ENCODE results near the gene FMN1. TPM values are rescaled to one million over a fixed set of nuclear protein-coding genes. Genes with fewer than 3 reads are reported as not detected.

Gene FMN1
- total and polyA plus RNA-seq, 12 donors: 0.22 to 5.5 (median 3.3) TPM

DNA sequence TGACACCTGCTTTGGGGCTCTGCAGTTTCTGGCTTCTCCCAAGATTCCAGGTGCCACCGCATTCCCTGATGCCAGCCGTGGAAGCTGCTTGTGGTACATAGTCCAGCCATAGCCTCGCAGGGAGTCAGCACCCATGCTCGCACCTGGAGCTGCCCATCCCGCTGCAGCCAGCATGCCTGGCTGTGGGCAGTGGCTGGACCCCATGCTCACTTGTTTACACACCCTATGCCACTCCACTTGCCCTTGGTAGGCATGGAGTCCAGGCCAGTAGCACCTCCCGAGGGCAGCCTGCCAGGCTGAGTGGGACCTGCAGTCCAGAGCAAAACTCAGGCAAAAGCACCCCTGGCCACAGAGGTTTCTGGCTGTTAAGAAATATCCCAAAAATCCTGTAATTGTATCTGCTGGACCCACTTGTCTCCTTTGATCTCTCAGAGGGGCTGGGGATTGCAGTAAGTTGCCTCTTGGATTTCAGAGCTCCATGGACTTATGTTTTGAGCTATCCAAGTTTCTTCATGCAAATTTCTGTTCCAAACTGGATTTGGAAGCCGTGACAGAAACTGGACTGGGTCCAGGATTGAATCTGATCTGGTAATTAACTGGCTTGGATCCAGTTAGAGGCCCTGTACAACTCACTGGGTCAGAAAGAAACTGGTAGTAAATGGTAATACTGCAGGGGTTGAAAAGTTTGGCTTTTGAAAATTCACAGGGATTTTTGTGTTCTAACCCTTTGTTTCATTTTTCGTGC, 149.3 kb downstream of the FMN1 start:
- TF ChIP-seq, protein P1, sequence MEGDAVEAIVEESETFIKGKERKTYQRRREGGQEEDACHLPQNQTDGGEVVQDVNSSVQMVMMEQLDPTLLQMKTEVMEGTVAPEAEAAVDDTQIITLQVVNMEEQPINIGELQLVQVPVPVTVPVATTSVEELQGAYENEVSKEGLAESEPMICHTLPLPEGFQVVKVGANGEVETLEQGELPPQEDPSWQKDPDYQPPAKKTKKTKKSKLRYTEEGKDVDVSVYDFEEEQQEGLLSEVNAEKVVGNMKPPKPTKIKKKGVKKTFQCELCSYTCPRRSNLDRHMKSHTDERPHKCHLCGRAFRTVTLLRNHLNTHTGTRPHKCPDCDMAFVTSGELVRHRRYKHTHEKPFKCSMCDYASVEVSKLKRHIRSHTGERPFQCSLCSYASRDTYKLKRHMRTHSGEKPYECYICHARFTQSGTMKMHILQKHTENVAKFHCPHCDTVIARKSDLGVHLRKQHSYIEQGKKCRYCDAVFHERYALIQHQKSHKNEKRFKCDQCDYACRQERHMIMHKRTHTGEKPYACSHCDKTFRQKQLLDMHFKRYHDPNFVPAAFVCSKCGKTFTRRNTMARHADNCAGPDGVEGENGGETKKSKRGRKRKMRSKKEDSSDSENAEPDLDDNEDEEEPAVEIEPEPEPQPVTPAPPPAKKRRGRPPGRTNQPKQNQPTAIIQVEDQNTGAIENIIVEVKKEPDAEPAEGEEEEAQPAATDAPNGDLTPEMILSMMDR (IDR thresholded peaks at IDR 0.05): no peak
- Histone ChIP-seq H3K9me3 (peaks cover 0 to 28% (median 2%) of the 10 kb centered on the region in 11 donors), H3K36me3 (no peaks in the 10 kb centered on the region), H3K4me3 (no peak overlapping the region), H3K4me1 (no peaks in the 10 kb centered on the region), H3K27me3 (no peaks in the 10 kb centered on the region), H3K27ac (no peak overlapping the region)
- intact Hi-C loops (cut with DNase I): no loop called here
- 71 to 80% methylated on average over 8 of the region's 8 CpGs for WGBS, 2 donors
- DNase-seq: no peak
- no peak for ATAC-seq

DNA sequence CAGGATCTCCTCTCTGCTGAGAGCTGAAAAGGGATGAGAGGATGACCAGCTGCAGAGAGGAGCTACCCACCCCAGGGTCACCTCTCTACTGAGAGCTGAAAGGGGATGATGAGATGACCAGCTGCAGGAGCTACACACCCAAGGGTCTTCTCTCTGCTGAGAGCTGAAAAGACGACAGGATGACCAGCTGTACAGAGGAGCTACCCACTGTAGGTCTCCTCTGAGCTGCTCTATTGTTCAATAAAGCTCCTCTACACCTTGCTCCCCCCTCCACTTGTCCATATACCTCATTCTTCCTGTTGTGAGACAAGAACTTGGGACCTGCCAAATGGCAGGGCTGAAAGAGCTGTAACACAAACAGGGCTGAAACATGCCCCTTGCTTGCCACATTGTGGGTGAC, 149.9 kb downstream of the FMN1 start:
- intact Hi-C loops (cut with DNase I): no loop called here
- Histone ChIP-seq H3K4me3 (no peak overlapping the region), H3K27ac (no peak overlapping the region), H3K4me1 (no peaks in the 10 kb centered on the region), H3K27me3 (no peaks in the 10 kb centered on the region), H3K9me3 (peaks cover 0 to 28% (median 2%) of the 10 kb centered on the region in 11 donors), H3K36me3 (no peaks in the 10 kb centered on the region)
- DNase-seq: no peak
- 54 to 59% methylated on average over 1 of the region's 1 CpG for WGBS, 2 donors
- TF ChIP-seq, protein P1 (IDR thresholded peaks at IDR 0.05): no peak
- no peak for ATAC-seq

DNA sequence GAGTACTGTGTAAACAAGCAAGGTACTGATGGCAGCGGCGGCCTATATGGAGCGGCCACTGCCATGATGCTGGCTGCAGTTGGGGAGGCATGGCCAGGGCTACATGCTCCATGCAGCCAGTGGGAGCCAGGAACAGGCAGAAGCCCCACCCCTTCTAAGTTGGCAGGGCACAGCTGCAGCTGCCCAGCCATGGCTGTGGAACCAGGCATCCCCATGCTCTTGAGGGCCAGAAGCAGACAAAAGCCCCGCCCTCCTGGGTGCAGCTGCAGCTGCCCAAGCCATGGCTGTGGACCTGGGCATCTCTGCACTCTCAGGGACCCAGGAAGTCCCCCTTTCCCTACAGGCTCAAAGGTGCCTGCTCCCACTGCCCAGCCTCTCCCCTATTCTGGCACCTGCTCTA, 150.9 kb downstream of the FMN1 start:
- ATAC-seq (no peak), DNase-seq (no peak)
- Histone ChIP-seq H3K36me3 (no peaks in the 10 kb centered on the region), H3K27ac (no peak overlapping the region), H3K4me1 (no peaks in the 10 kb centered on the region), H3K9me3 (peaks cover 0 to 23% (median 2%) of the 10 kb centered on the region in 11 donors), H3K4me3 (no peak overlapping the region), H3K27me3 (no peaks in the 10 kb centered on the region)
- intact Hi-C loops (cut with DNase I): no loop called here
- TF ChIP-seq, protein P1 (IDR thresholded peaks at IDR 0.05): no peak
- WGBS, 2 donors: 76% methylated on average over 4 of the region's 4 CpGs

DNA sequence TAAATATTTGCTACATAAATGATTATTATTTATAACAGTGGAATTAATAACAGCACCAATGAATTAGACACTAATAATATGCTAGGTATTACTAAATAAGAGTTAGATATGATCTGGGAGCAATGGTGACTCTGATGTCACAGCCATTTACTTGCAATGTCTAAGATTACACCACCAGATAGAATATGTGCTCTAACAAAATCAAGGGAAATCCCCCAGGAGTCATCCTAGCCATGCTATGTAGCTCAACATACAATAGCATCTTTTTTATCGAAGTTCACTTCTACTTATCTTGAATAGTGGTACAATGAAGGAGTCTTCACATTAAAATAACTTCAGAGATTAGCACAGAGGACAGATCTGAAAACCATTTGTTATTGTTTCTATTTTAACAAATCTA, 154.0 kb downstream of the FMN1 start:
- intact Hi-C loops (cut with DNase I): no loop called here
- Histone ChIP-seq H3K27ac (no peak overlapping the region), H3K9me3 (peaks cover 0 to 12% (median 0%) of the 10 kb centered on the region in 11 donors), H3K4me3 (no peak overlapping the region), H3K27me3 (no peaks in the 10 kb centered on the region), H3K4me1 (no peaks in the 10 kb centered on the region), H3K36me3 (no peaks in the 10 kb centered on the region)
- ATAC-seq: no peak
- no peak for DNase-seq
- 71 to 80% methylated on average over 1 of the region's 1 CpG for WGBS, 2 donors
- TF ChIP-seq, protein P1 (IDR thresholded peaks at IDR 0.05): no peak
